HEK293T (cell line): ENCODE data around the gene PTPRG.

Experiments used
- BHLHE40 ChIP-seq: fragments of 450-650 bp; IDR thresholded peaks from 2 replicates; pipeline ENCODE4 v1.6.1; 2016; ENCODE audit warnings: mild to moderate bottlenecking, moderate library complexity, borderline replicate concordance
- ELF4 ChIP-seq: fragments of 450-650 bp; IDR thresholded peaks from 2 replicates; pipeline ENCODE4 v1.6.1; 2017; ENCODE audit warnings: antibody characterized with exemption
- FOXA1 ChIP-seq: fragments of 450-650 bp; IDR thresholded peaks from 2 replicates; pipeline ENCODE4 v1.6.1; 2016; ENCODE audit warnings: mild to moderate bottlenecking
- SUZ12 ChIP-seq: fragments of 450-650 bp; IDR thresholded peaks from 2 replicates; pipeline ENCODE4 v1.6.1; 2016; ENCODE audit warnings: mild to moderate bottlenecking
- ZNF384 ChIP-seq: fragments of 450-650 bp; IDR thresholded peaks from 2 replicates; pipeline ENCODE4 v1.6.1; 2016
- TF ChIP-seq, protein P1 (sequence below): fragments of 450-650 bp; IDR thresholded peaks from 2 replicates; pipeline ENCODE4 v1.6.1; 2016

GRCh38 chr3:61601831-61602230, 40.5 kb downstream of the PTPRG start:
- TF ChIP-seq, protein P1, sequence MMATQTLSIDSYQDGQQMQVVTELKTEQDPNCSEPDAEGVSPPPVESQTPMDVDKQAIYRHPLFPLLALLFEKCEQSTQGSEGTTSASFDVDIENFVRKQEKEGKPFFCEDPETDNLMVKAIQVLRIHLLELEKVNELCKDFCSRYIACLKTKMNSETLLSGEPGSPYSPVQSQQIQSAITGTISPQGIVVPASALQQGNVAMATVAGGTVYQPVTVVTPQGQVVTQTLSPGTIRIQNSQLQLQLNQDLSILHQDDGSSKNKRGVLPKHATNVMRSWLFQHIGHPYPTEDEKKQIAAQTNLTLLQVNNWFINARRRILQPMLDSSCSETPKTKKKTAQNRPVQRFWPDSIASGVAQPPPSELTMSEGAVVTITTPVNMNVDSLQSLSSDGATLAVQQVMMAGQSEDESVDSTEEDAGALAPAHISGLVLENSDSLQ, result no peak
- TF ChIP-seq FOXA1 (no peak), BHLHE40 (no peak), ZNF384 (no peak), ELF4 (no peak), SUZ12 (no peak)
